CD4-positive, alpha-beta T cell treated with Interferon alpha-2 for 1 hour (primary cell): Measurements from ENCODE around the gene DDAH2.
A peak's percentile ranks its signal among the peaks of the same experiment; 100 is the strongest.

Experiments
- DNase-seq, 2 donors: peaks; one replicate each; pipeline ENCODE4 v3.0.0-alpha.2; 2020 to 2022

DDAH2 gene

DNA sequence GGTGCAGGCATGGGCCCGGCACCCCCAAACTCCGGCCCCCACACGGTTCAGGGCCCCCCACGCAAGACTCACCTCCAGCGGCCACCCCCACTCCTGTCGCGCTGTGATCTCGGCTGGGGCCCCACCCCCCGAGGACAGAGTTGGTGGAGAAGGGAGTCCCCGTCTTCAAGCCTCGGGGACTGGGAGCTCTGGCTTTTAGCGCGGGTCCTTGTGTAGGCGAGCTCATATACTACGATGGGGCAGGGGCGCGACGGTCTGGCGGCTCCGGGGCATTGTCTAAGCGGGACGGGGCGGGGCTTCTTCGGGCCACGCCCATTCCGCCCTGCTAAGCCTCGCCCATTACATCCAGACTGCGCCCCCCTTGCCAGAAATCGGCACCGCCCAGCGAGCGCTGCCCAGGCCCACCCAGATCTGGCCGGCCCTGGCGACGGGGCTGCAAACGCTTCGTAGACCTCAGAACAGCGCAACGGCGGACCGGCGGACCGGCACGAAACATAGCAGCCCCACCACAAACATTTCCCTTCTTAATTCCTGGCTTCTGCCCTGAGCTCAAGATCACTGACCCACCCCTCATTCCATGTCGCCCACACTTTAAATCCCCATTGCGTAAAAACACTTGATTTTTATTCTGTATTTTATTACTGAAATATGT is 1.0 kb upstream of the DDAH2 start:
- peak; percentile 74 to 80 for DNase-seq

- DNase-seq, result peak; percentile 82 to 85
Measured at GRCh38 chr6:31729515-31729978, 448 bp upstream of the DDAH2 start.

- no peak for DNase-seq
Measured at GRCh38 chr6:31727717-31728671, 1.1 kb downstream of the DDAH2 start.

DNA sequence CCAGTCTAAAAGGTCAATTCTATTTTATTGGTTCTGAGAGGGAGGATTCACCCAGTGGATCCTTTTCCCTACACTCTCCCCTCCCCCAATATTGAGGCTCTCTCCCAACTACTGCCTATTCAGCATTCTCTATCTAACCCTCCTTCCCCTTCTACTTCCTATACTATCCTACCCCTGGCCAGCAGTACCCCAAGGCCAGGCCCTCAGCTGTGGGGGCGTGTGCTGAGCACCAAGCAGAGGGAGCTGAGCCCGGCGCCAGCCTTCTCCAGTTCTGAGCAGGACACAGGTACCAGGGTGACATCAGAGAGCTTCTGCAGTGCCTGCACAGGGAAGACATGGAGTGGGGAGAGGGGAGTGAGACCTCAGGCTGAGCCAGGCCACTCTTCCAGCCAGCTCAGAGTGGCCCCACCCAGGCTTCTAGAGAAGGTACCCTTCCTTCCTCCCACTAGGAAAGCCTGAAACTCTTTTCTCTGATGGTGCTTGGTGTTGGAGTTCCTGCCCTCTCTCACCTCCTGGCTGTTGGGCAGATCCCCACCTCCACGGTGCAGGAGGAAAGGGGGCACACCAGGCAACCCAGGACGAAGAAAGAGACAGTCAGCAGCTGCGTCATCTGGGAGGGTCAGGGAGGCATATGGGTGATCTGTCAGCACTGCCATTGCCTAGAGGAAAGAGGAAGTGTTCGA is 1.9 kb downstream of the DDAH2 start:
- DNase-seq, result peak; percentile 30 to 74

GRCh38 chr6:31725502-31726350 is 3.4 kb downstream of the DDAH2 start:
- no peak for DNase-seq

DNA sequence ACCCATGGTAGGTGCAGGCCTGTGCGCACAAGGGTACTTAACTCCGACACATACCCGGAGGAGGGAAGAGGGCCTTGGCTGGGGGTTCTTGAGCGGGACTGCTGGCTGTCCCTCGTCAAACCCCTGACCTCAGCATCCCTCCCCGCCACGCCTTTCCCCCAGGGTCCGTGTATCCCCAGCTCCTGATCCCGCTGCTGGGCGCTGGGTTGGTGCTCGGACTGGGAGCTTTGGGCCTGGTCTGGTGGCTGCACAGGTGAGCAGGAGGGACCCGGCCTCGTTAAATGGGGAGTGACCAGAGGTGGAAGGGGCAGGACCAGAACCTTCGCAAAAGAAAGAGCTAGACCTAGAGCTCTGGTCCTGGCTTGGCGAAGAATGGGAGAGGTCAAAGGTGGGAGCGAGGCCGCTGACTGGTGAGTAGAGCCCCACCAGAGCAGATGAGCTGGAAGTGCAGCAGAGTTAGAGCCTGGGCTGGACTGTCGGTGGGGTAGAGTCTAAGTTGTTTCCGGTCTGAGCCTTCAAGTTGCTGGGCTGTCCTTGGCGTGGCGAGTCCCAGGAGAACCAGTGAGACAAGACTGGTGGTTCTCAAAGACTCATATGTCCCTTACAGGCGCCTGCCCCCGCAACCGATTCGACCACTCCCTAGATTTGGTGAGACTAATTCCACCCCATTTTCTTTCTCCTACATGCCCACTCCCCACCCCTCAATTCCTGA is 5.0 kb downstream of the DDAH2 start:
- no peak for DNase-seq

GRCh38 chr6:31723245-31723979 is 5.7 kb downstream of the DDAH2 start, which contains the start of gene MPIG6B:
Gene MPIG6B, plus strand, starts transcription at chr6:31723373. Its CDS starts 11 bp downstream, at chr6:31723384.
- no peak for DNase-seq

GRCh38 chr6:31722173-31722572 is 6.9 kb downstream of the DDAH2 start:
- no peak for DNase-seq

DNA sequence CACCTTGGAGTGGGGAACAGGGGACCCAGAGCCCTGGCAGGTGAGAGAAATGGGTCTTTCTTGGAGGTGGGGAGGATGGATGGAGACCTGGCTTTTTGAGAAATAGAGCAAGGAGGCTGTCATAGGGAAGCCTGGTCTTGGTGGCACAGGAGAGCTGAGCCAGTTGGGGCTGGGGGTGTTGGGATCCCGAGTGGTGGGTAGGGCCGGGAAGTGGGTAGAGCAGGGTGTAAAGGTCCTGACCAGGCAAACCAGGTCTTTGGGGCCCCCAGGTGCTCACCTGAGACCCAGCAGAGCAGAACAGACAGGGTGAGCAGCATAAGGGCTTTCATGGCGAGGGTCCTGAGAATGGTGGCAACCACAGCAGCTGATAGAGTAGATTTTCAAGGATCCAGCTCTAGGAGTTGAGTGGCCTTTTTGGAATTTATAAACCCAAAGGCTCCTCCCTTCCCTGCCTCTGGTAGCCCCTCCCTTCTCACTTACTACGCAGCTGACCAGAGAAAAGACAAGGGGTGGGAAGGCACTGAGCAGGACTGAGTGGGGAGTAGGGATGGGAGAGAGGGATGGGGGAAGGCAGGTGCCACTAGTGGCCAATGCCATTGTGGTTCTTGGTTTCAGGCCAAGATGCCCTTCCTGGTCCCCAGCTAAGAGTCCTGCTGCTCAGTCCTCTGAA is 7.6 kb downstream of the DDAH2 start, which contains the start of gene LY6G6C:
TSS of gene LY6G6C (minus strand) at position 396 of the 670 bp plus-strand sequence. CDS start at position 329, 67 bp downstream.
- no peak for DNase-seq

DNA sequence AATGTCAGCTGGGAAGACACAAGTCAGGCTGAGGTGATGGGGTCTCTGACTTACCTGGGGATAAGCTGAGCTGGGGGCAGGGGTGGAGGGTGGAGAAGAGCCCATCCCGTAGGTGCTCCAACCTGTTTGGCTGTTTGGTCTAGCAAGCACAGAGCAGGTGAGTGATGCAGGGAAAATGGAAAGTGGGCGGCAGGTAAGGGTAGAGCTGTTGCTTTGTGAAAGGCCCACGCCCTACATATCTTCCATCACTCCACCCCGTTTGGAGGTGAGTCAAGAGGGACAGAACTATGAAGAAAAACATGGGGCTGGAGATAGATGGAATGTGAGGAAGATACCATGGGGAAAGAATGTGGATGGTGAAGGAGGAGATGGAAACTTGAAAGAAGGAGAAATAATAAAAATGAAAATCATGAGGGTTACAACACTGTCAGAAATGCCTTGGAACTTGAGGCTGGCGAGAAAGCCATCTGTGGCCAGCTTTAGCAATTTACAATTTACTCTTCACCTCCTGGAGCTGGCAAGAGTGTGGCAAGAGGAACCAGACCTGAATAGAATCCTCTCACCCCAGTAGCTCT is 8.8 kb downstream of the DDAH2 start:
- no peak for DNase-seq

DNA sequence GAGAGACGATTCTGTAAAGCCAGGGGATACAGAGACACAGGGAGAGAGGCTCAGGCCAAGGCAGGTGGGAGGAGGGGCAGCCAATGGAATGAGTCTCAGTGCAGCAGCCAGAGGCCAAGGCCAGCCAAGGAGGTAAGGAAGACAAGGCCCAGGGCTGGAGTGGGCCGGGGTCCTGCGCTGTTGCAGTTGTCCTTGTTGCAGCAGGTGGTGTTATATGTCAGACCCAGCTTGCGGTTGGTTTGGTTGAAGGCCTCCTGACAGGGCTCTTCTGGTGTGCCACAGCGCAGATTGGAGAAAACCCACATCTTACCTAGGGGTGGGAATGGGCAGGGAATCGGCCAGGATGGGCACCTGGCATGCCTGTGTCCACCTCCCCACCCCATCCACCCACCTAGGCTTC is 10.1 kb downstream of the DDAH2 start:
- DNase-seq, result no peak

- DNase-seq, result no peak
Measured at GRCh38 chr6:31718265-31718664, 10.8 kb downstream of the DDAH2 start.

- DNase-seq, result no peak
Measured at GRCh38 chr6:31717499-31718222, 11.4 kb downstream of the DDAH2 start.

DNA sequence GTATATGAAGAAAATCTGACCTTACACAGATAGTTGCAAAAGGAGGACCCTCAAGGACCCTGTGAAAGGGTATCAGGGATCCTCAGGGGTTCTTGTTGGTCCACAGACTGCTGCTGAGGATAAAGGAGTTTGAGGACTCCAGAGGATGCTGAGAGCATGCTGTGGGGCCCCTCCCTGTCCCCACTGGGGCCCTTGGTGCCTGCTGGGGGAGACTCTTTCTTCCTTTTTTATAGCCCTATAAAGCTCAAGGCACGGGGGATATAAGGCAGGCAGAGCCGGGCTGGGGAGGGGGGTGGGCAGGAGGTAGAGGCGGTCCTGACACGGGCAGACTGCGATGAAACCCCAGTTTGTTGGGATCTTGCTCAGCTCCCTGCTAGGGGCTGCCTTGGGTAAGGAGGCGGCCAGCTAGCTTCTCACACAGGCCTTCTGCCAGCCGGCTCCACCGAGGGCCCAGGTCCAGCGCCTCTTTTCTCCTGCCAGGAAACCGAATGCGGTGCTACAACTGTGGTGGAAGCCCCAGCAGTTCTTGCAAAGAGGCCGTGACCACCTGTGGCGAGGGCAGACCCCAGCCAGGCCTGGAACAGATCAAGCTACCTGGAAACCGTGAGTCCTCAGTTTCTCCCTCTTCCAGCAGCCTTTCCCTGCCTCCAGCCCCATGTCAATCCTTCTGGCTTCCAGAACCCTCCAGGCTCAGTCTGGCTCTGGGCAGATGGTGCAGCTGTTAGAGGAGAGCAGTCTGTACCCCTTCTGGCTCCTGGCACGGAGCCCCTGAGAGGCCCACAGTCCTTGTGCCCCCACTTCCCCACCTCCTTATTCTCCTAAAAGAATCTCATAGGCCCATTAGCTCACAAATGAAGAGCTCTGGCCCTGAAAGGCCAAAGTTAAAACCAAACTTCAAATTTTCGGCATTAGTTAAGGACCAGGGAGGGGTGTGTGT is 13.8 kb downstream of the DDAH2 start, which contains the start of gene LY6G6D:
TSS of gene LY6G6D (plus strand) at position 327 of the 937 bp plus-strand sequence. CDS start at position 335, 8 bp downstream.
- DNase-seq, result no peak

DNA sequence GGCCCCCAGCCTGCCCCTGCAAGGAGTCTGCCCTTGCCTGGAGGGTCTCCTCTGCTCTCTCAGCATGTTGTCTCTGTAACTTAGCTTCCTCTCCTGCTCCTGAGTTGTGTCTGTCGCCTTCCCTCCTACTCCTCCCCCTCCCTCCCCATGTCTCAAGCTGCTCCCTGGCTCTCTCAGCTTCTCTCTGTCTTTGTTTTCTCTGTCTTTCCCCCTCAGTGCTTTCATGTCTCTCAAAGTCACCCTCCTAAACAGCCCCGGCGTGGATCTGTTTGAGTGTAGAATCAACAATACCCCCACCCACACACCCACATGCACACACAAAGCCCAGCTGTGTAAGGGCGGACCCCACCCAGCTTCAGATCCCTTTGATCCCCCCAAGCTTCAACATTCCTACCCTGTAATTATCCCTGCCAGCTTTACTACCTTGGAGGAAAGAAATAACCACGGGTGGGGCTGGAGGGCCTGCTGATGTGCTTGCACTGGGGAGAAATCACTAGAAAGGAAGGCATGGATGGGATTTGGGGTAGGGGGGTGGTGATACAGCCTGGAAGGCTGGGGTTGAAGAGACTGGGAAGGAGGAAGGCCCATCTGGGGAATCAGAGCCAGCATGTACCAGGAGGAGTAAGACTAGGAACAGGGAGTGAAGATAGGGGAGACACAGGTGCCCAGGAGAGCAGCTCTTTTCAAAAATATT is 15.0 kb downstream of the DDAH2 start:
- DNase-seq, result no peak

- DNase-seq, result no peak
Measured at GRCh38 chr6:31713465-31713864, 15.6 kb downstream of the DDAH2 start.

DNA sequence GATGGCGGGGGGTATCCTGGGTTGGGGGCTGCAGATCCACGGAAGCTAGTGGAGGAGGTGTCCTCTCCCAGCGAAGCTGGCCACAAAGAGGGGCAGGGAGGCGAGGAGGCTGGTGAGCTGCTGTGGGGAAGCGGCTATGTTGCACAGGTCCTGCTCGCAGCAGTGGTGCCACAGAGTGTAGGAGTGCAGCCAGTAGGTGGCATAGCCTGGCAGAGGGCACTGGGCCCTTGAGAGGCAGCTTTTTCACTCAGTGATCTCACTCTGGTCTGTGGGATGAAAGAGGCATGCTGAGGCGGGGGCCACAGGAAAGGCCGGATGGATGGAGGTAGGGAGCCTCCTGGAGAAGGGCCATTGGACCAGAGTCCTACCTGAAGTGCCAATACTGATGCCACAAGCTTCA is 16.8 kb downstream of the DDAH2 start:
- peak; percentile 31 to 33 for DNase-seq
